Stimulated activated CD8-positive, alpha-beta memory T cell treated with anti-CD3 and anti-CD28 coated beads, Interleukin-12 subunit alpha, Interleukin-12 subunit beta, amount 100 ng/mL, for 4 hours (primary cell): ENCODE measurements around the gene NPM3.

ENCODE experiments used
- DNase-seq: peaks from one replicate; pipeline ENCODE4 v3.0.0-alpha.2; 2020; ENCODE audit warnings: low read depth

The NPM3 gene

GRCh38 chr10:101758858-101759257 lies 24.4 kb downstream of the NPM3 start:
- no peak for DNase-seq

- no peak for DNase-seq
Observed at GRCh38 chr10:101752241-101752640, 31.0 kb downstream of the NPM3 start.

GRCh38 chr10:101749047-101750016 lies 33.9 kb downstream of the NPM3 start:
- no peak for DNase-seq

- DNase-seq, result no peak
Observed at GRCh38 chr10:101748496-101748895, 34.8 kb downstream of the NPM3 start.

- no peak for DNase-seq
Observed at GRCh38 chr10:101745074-101745696, 38.1 kb downstream of the NPM3 start.

GRCh38 chr10:101744267-101744666 lies 39.0 kb downstream of the NPM3 start:
- no peak for DNase-seq

DNA sequence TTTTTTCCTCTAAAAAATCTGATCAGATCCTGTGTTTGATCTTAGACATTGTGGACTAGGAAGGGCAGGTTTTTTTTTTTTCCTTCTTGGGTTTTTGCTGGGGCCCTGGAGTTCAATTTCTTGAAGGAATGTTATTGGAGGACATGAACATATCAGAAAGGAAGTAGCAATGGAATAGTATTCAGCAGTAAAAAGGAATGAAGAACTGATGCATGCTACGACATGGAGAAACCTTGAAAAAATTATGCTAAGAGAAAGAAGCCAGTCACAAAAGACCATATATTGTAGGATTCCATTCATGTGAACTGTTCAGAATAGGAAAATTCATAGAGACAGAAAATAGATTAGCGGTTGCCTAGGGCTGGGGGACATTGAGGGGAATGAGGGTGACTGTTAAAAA lies 41.3 kb downstream of the NPM3 start:
- DNase-seq, result no peak

DNA sequence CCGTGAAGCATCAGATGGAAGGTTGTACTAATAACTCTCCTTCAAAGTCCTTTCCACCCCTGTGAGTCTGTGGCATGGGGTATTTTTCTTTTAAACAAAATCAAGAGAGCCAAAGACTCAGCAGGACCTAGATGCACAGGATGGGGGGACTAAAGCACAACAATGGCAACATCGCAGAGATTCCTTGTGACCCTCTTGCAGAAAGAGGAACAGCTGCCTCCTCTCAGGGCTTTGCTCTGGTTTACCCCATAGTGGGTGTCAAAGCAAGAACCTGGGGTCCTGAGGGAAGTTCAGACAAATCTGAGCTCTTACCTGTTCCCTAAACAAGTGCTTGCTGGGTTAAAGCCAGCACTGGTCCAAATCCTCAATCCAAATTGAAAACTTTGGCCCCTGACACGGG lies 46.6 kb downstream of the NPM3 start:
- DNase-seq, result no peak

DNA sequence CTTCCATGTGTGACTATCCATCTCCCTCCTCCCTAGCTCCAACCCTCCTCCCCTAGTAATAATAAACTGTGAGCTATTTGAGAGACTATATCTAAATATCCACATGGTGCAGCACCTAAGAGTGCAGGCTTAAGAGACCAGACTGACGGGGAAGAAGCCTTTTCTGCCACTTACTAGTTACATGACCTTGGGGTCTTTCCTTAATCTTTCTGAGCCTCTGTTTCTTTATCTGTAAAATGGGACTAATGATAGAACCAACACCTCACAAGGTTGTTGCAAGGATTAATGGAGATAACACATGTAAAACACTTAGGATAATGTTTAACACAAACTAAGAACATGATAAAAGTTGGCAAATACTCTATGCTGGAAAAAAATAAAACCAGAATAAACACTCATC lies 51.1 kb downstream of the NPM3 start:
- DNase-seq, result no peak
